ENCODE results near the gene EGFL6. TPM values are rescaled to one million over a fixed set of nuclear protein-coding genes. Genes with fewer than 3 reads are reported as not detected.

The EGFL6 gene
- total RNA-seq, 1 experiment from 2014 or later: not detected

DNA sequence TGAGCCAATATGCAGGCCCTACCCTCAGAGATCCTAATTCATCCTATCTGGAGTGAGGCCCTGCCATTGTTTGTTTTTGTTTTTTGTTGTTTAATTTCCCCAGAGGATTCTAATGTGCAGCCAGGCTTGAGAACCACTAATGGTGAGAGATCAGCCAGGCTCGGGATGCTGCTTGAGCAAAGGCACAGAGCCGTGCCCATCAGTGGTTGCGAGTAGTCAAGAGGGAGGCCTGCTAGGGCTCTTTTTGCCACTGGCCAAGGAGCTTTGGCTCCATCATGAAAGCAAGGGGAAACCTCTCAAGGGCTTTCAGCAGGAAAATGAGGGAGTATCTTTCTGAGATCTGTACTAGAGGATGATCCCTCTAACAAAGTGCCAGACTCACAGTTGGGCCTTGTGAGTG, 86.3 kb downstream of the EGFL6 start:
- no peaks in the 10 kb centered on the region for H3K27me3 Mint-ChIP-seq (ENCODE audit: unreplicated experiment)
- no peak overlapping the region for H3K4me3 Mint-ChIP-seq (ENCODE audit: low read depth, unreplicated experiment)
- CTCF ChIA-PET: no interaction called here
- intact Hi-C loops (cut with micrococcal nuclease; ENCODE audit: unreplicated experiment): no loop called here
- H3K27ac Mint-ChIP-seq (ENCODE audit: unreplicated experiment): no peak overlapping the region
- H3K4me1 Mint-ChIP-seq (ENCODE audit: low read depth, unreplicated experiment): peaks cover 21% of the 10 kb centered on the region
- TF ChIP-seq, protein P1, sequence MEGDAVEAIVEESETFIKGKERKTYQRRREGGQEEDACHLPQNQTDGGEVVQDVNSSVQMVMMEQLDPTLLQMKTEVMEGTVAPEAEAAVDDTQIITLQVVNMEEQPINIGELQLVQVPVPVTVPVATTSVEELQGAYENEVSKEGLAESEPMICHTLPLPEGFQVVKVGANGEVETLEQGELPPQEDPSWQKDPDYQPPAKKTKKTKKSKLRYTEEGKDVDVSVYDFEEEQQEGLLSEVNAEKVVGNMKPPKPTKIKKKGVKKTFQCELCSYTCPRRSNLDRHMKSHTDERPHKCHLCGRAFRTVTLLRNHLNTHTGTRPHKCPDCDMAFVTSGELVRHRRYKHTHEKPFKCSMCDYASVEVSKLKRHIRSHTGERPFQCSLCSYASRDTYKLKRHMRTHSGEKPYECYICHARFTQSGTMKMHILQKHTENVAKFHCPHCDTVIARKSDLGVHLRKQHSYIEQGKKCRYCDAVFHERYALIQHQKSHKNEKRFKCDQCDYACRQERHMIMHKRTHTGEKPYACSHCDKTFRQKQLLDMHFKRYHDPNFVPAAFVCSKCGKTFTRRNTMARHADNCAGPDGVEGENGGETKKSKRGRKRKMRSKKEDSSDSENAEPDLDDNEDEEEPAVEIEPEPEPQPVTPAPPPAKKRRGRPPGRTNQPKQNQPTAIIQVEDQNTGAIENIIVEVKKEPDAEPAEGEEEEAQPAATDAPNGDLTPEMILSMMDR (IDR thresholded peaks at IDR 0.05; ENCODE audit: unreplicated experiment): no peak
- H3K9me3 Mint-ChIP-seq (ENCODE audit: low read depth, unreplicated experiment): no peaks in the 10 kb centered on the region
- no TSS peak for BruUV-seq (replicated peaks)
- H3K36me3 Mint-ChIP-seq (ENCODE audit: insufficient read depth, unreplicated experiment): peaks cover 14% of the 10 kb centered on the region
- no peak for DNase-seq

DNA sequence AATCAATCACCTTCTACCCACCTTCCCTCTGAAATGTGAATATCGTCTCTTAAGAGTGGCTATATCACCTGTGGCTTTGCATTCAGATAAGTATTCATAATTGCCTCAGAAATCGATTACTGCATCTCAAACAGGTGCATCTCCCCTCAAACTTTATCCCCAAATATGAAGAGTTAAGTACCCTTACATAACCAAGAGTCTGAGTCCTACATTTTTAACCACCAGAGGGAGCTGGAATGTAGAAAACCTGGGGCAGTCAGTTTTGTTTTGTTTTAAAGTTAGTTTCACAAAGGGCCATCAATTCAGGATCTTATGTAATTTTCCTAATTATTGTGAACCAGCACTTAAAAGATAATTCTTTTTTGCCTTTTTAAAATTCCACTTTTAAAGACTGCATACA, 89.2 kb downstream of the EGFL6 start:
- peaks cover 11% of the 10 kb centered on the region for H3K4me1 Mint-ChIP-seq (ENCODE audit: low read depth, unreplicated experiment)
- H3K27ac Mint-ChIP-seq (ENCODE audit: unreplicated experiment): peak overlapping the region; percentile 17
- no peaks in the 10 kb centered on the region for H3K9me3 Mint-ChIP-seq (ENCODE audit: low read depth, unreplicated experiment)
- TF ChIP-seq, protein P1 (IDR thresholded peaks at IDR 0.05; ENCODE audit: unreplicated experiment): peak; percentile 44
- H3K36me3 Mint-ChIP-seq (ENCODE audit: insufficient read depth, unreplicated experiment): peaks cover under 1% of the 10 kb centered on the region
- CTCF ChIA-PET: interaction anchor here (0.8 to 1.4 kb wide), 2 partner anchors 10 to 152 kb away, joined by 3 to 4 read pairs; no protein-coding TSS in a partner anchor
- BruUV-seq (replicated peaks): no TSS peak
- intact Hi-C loops (cut with micrococcal nuclease; ENCODE audit: unreplicated experiment): loop anchor here (1.0 kb wide), 2 partner anchors 32 to 90 kb away; no protein-coding TSS in a partner anchor
- no peak overlapping the region for H3K4me3 Mint-ChIP-seq (ENCODE audit: low read depth, unreplicated experiment)
- DNase-seq: peak; percentile 23
- H3K27me3 Mint-ChIP-seq (ENCODE audit: unreplicated experiment): no peaks in the 10 kb centered on the region

DNA sequence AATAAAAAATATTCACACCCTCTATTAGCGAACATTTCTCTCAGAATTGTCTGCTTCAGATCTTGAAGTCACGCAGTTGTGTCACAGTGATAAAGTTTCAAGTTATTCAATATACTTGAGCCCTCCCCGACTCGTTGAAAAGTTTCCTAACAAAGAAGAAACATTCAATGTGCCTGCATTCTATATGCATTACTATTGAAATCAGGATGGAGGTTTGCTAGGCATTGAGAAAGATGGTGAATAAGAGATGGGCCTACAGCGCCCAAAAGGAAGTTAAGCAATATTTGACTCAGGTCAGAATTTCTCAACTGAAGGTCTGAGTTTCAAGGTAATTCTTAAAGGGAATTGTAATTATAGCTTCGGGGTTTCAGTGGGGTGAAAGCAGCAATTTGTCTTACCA, 89.7 kb downstream of the EGFL6 start:
- H3K4me3 Mint-ChIP-seq (ENCODE audit: low read depth, unreplicated experiment): no peak overlapping the region
- peak overlapping the region; percentile 17 for H3K27ac Mint-ChIP-seq (ENCODE audit: unreplicated experiment)
- CTCF ChIA-PET: interaction anchor here (0.8 to 1.4 kb wide), 3 partner anchors 10 to 152 kb away, joined by 3 to 4 read pairs (median 3); no protein-coding TSS in a partner anchor
- no peak for DNase-seq
- H3K9me3 Mint-ChIP-seq (ENCODE audit: low read depth, unreplicated experiment): no peaks in the 10 kb centered on the region
- H3K4me1 Mint-ChIP-seq (ENCODE audit: low read depth, unreplicated experiment): peaks cover 15% of the 10 kb centered on the region
- intact Hi-C loops (cut with micrococcal nuclease; ENCODE audit: unreplicated experiment): no loop called here
- TF ChIP-seq, protein P1 (IDR thresholded peaks at IDR 0.05; ENCODE audit: unreplicated experiment): no peak
- no peaks in the 10 kb centered on the region for H3K27me3 Mint-ChIP-seq (ENCODE audit: unreplicated experiment)
- no peaks in the 10 kb centered on the region for H3K36me3 Mint-ChIP-seq (ENCODE audit: insufficient read depth, unreplicated experiment)
- no TSS peak for BruUV-seq (replicated peaks)

DNA sequence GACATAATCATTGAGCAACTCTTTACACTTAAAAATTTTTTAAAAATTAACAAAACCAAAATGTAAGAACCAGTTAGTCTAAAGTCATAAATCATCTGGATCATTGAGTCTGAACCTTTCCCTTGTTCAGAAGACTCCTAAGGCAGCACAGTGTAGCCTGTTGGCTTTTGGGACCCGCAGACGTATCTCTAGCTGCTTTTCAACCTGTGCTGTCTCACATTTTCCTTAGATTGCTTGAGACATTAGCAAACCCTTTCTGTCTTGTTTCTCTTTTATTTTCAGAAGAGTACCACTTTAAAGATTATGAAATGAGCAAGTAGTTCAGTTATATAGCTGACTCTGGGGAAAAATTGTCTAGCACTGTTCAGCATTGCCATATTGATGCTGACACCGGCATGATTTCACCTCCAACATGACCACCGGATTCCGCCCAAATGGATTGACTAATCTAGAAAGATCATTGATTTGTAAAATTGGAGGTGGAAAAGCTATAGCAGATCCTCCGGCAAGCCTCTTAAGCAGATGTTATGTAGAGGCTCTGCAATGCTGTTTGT, 92.4 kb downstream of the EGFL6 start:
- CTCF ChIA-PET: no interaction called here
- DNase-seq: no peak
- H3K4me3 Mint-ChIP-seq (ENCODE audit: low read depth, unreplicated experiment): no peak overlapping the region
- no peaks in the 10 kb centered on the region for H3K9me3 Mint-ChIP-seq (ENCODE audit: low read depth, unreplicated experiment)
- peaks cover 38% of the 10 kb centered on the region for H3K4me1 Mint-ChIP-seq (ENCODE audit: low read depth, unreplicated experiment)
- intact Hi-C loops (cut with micrococcal nuclease; ENCODE audit: unreplicated experiment): no loop called here
- no peaks in the 10 kb centered on the region for H3K27me3 Mint-ChIP-seq (ENCODE audit: unreplicated experiment)
- BruUV-seq (replicated peaks): no TSS peak
- TF ChIP-seq, protein P1 (IDR thresholded peaks at IDR 0.05; ENCODE audit: unreplicated experiment): no peak
- no peak overlapping the region for H3K27ac Mint-ChIP-seq (ENCODE audit: unreplicated experiment)
- H3K36me3 Mint-ChIP-seq (ENCODE audit: insufficient read depth, unreplicated experiment): no peaks in the 10 kb centered on the region

Data from Calu3 (cell line).